Measurements from ENCODE around the gene MAP6. TPM values are rescaled to one million over a fixed set of nuclear protein-coding genes. Genes with fewer than 3 reads are reported as not detected.

MAP6 gene
- polyA plus RNA-seq, 1 experiment, result 1.5 TPM

GRCh38 chr11:75595429-75595828 lies 73.4 kb downstream of the MAP6 start:
- H3K4me3 ChIP-seq (ENCODE audit: low read depth, low read length), result no peak overlapping the region
- DNase-seq (ENCODE audit: low read depth, low spot score), result no peak
- H3K27me3 ChIP-seq (ENCODE audit: control insufficient read depth, insufficient read depth, low read length), result peaks cover 28% of the 10 kb centered on the region
- ChIA-PET CTCF (interaction anchor here (0.6 kb wide), 2 partner anchors 20 to 83 kb away, joined by 3 to 5 read pairs; no protein-coding TSS in a partner anchor), POLR2A (interaction anchor here (0.6 to 1.5 kb wide), 2 partner anchors 12 to 42 kb away, joined by 4 to 7 read pairs; no protein-coding TSS in a partner anchor)
- H3K27ac ChIP-seq (ENCODE audit: low read depth, low read length), result no peak overlapping the region
- no peak for TF ChIP-seq CTCF (IDR thresholded peaks at IDR 0.05; ENCODE audit: low read depth, low read length)
- no peaks in the 10 kb centered on the region for H3K9me3 ChIP-seq (ENCODE audit: control insufficient read depth, insufficient read depth, low read length)

DNA sequence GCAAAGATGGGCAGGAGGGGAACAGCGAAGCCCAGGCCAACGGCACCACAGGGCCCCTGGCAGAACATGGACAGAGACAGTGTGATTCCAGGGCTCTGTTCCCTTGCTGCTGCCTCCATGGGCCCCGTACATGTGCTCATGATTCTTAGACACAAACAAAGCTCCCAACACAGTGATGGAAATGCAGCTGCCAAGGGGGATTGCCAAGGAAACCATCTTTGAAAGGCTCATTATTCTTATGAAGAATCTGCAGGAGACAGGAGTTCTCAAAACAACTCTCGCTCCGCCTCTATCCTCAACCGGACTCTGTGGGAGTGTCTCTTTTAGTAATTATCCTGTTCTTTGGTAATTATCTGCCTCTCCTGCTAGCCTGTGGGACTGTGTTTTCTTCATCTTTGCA lies 74.6 kb downstream of the MAP6 start:
- Histone ChIP-seq H3K27ac (ENCODE audit: low read depth, low read length) (no peak overlapping the region), H3K4me3 (ENCODE audit: low read depth, low read length) (no peak overlapping the region), H3K9me3 (ENCODE audit: control insufficient read depth, insufficient read depth, low read length) (no peaks in the 10 kb centered on the region), H3K27me3 (ENCODE audit: control insufficient read depth, insufficient read depth, low read length) (peaks cover 28% of the 10 kb centered on the region)
- ChIA-PET POLR2A (interaction anchor here (1.5 kb wide), 1 partner anchor 10 kb away, joined by 4 read pairs; no protein-coding TSS in a partner anchor), CTCF (no interaction called here)
- no peak for DNase-seq (ENCODE audit: low read depth, low spot score)
- no peak for TF ChIP-seq CTCF (IDR thresholded peaks at IDR 0.05; ENCODE audit: low read depth, low read length)

DNA sequence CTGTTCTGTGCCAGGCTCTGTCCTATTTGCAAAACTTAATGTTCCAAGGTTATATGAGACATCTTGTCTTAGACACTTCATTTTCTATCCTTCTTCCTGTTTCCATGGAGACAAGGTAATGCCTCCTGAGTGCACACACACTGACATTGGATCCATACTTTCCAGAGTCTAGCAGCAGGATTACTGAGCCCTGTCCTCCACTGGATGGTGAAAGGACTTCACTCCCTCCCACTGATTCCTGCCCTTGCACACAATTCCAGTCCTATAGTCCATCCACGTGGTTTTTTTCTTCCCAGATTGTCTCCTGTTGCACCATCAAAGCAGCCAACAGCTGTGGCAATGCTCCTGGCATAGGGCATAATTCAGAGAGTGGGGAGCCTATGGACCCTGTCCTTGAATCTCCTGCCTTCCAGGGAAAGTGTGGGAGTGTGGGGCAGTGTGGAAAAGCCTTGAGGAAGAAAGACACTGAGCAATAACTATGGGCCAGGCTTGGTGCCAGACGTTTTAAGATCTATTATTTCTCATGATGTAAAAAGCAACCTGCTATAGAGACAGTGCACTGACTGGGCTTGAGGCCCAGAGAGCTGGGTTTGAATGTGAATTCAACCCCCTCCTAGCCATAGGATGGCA lies 75.4 kb downstream of the MAP6 start:
- no peak for TF ChIP-seq CTCF (IDR thresholded peaks at IDR 0.05; ENCODE audit: low read depth, low read length)
- no peak for DNase-seq (ENCODE audit: low read depth, low spot score)
- POLR2A ChIA-PET, result no interaction called here
- Histone ChIP-seq H3K9me3 (ENCODE audit: control insufficient read depth, insufficient read depth, low read length) (no peaks in the 10 kb centered on the region), H3K27me3 (ENCODE audit: control insufficient read depth, insufficient read depth, low read length) (peaks cover 23% of the 10 kb centered on the region), H3K4me3 (ENCODE audit: low read depth, low read length) (no peak overlapping the region), H3K27ac (ENCODE audit: low read depth, low read length) (no peak overlapping the region)
- CTCF ChIA-PET, result no interaction called here

DNA sequence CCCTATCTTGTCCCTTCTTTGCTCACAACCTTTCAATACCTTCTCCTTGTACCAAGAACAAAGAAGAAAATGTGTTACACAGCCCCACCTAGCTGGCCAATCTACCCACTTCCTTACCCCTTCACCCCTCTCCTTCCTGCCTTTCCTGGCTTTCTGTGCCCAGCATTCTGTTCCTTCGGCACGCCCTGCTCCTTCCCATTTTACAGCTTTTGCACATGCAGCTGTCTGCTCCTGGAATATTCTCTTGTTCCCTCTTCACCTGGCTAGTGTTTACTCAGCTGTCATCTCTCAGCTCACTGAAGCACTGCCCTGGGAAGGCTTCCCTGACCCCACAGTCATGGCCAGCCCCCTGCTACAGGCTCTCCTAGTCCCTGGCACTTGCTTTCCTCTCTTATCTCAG lies 76.1 kb downstream of the MAP6 start:
- H3K27ac ChIP-seq (ENCODE audit: low read depth, low read length), result no peak overlapping the region
- ChIA-PET CTCF (no interaction called here), POLR2A (no interaction called here)
- DNase-seq (ENCODE audit: low read depth, low spot score), result no peak
- no peak for TF ChIP-seq CTCF (IDR thresholded peaks at IDR 0.05; ENCODE audit: low read depth, low read length)
- H3K9me3 ChIP-seq (ENCODE audit: control insufficient read depth, insufficient read depth, low read length), result no peaks in the 10 kb centered on the region
- H3K4me3 ChIP-seq (ENCODE audit: low read depth, low read length), result no peak overlapping the region
- peaks cover 22% of the 10 kb centered on the region for H3K27me3 ChIP-seq (ENCODE audit: control insufficient read depth, insufficient read depth, low read length)

GRCh38 chr11:75591966-75592365 lies 76.9 kb downstream of the MAP6 start:
- H3K9me3 ChIP-seq (ENCODE audit: control insufficient read depth, insufficient read depth, low read length), result no peaks in the 10 kb centered on the region
- no peak for DNase-seq (ENCODE audit: low read depth, low spot score)
- no peak overlapping the region for H3K4me3 ChIP-seq (ENCODE audit: low read depth, low read length)
- ChIA-PET POLR2A (no interaction called here), CTCF (interaction anchor here (0.6 kb wide), 1 partner anchor 8 kb away, joined by 3 read pairs; no protein-coding TSS in a partner anchor)
- TF ChIP-seq CTCF (IDR thresholded peaks at IDR 0.05; ENCODE audit: low read depth, low read length), result no peak
- H3K27ac ChIP-seq (ENCODE audit: low read depth, low read length), result no peak overlapping the region
- H3K27me3 ChIP-seq (ENCODE audit: control insufficient read depth, insufficient read depth, low read length), result peaks cover 22% of the 10 kb centered on the region
